ENCODE data around the gene SLC11A1.

DNA sequence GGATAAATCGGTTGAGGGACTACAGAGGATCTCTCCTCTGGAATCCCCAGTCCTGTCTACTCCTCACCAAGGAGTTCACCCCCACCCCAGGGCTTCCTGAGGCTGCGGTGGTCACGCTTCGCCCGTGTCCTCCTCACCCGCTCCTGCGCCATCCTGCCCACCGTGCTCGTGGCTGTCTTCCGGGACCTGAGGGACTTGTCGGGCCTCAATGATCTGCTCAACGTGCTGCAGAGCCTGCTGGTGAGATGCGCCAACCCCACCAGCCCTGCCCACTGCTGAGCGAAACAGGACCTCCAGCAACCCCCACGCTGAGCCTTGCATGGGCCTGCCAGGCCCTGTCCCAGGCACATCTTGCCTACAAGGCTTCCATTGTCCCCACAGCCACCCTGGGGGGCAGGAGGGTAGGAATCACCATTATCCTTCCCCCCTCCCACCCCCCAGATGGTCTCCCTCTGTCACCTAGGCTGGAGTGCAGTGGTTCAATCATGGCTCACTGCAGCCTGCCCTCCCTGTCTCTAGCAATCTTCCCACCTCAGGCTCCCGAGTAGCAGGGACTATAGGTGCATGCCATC, 10.9 kb downstream of the SLC11A1 start:
- TF ChIP-seq POLR2AphosphoS5 (IDR thresholded peaks at IDR 0.05) = no peak
- TF ChIP-seq, protein P1, sequence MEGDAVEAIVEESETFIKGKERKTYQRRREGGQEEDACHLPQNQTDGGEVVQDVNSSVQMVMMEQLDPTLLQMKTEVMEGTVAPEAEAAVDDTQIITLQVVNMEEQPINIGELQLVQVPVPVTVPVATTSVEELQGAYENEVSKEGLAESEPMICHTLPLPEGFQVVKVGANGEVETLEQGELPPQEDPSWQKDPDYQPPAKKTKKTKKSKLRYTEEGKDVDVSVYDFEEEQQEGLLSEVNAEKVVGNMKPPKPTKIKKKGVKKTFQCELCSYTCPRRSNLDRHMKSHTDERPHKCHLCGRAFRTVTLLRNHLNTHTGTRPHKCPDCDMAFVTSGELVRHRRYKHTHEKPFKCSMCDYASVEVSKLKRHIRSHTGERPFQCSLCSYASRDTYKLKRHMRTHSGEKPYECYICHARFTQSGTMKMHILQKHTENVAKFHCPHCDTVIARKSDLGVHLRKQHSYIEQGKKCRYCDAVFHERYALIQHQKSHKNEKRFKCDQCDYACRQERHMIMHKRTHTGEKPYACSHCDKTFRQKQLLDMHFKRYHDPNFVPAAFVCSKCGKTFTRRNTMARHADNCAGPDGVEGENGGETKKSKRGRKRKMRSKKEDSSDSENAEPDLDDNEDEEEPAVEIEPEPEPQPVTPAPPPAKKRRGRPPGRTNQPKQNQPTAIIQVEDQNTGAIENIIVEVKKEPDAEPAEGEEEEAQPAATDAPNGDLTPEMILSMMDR (IDR thresholded peaks at IDR 0.05) = no peak

Measured in stomach (tissue), 4 donors.